ENCODE data around the gene METTL16. TPM values are rescaled to one million over a fixed set of nuclear protein-coding genes. Genes with fewer than 3 reads are reported as not detected.

The METTL16 gene
- total RNA-seq, 1 experiment from 2014 or later, result 28.6 TPM

- Mint-ChIP-seq H3K4me3 (ENCODE audit: low read depth, unreplicated experiment) (no peak overlapping the region), H3K27me3 (ENCODE audit: unreplicated experiment) (no peaks in the 10 kb centered on the region), H3K36me3 (ENCODE audit: insufficient read depth, unreplicated experiment) (peaks cover 45% of the 10 kb centered on the region), H3K4me1 (ENCODE audit: low read depth, unreplicated experiment) (no peaks in the 10 kb centered on the region), H3K9me3 (ENCODE audit: low read depth, unreplicated experiment) (no peaks in the 10 kb centered on the region), H3K27ac (ENCODE audit: unreplicated experiment) (no peak overlapping the region)
- DNase-seq, result no peak
- BruUV-seq (replicated peaks), result no TSS peak
- intact Hi-C loops (cut with micrococcal nuclease; ENCODE audit: unreplicated experiment), result no loop called here
- CTCF ChIA-PET, result no interaction called here
- no peak for TF ChIP-seq CTCF (IDR thresholded peaks at IDR 0.05; ENCODE audit: unreplicated experiment)
Measured at GRCh38 chr17:2379489-2380225, 132.0 kb downstream of the METTL16 start.

- no peak for DNase-seq
Measured at GRCh38 chr17:2378905-2379304, 132.8 kb downstream of the METTL16 start.

GRCh38 chr17:2377659-2378058 is 134.0 kb downstream of the METTL16 start:
- no TSS peak for BruUV-seq (replicated peaks)
- no peak for TF ChIP-seq CTCF (IDR thresholded peaks at IDR 0.05; ENCODE audit: unreplicated experiment)
- H3K9me3 Mint-ChIP-seq (ENCODE audit: low read depth, unreplicated experiment), result no peaks in the 10 kb centered on the region

More at GRCh38 chr17:2378905-2379304, 132.8 kb downstream of the METTL16 start:
- Mint-ChIP-seq H3K27me3 (ENCODE audit: unreplicated experiment) (no peaks in the 10 kb centered on the region), H3K36me3 (ENCODE audit: insufficient read depth, unreplicated experiment) (peaks cover 43% of the 10 kb centered on the region), H3K27ac (ENCODE audit: unreplicated experiment) (no peak overlapping the region), H3K9me3 (ENCODE audit: low read depth, unreplicated experiment) (no peaks in the 10 kb centered on the region), H3K4me3 (ENCODE audit: low read depth, unreplicated experiment) (no peak overlapping the region), H3K4me1 (ENCODE audit: low read depth, unreplicated experiment) (no peaks in the 10 kb centered on the region)
- CTCF ChIA-PET, result no interaction called here
- intact Hi-C loops (cut with micrococcal nuclease; ENCODE audit: unreplicated experiment), result no loop called here
- BruUV-seq (replicated peaks), result no TSS peak
- no peak for TF ChIP-seq CTCF (IDR thresholded peaks at IDR 0.05; ENCODE audit: unreplicated experiment)

GRCh38 chr17:2376107-2376506 is 135.6 kb downstream of the METTL16 start:
- no peak overlapping the region for H3K27ac Mint-ChIP-seq (ENCODE audit: unreplicated experiment)
- H3K9me3 Mint-ChIP-seq (ENCODE audit: low read depth, unreplicated experiment), result no peaks in the 10 kb centered on the region
- H3K27me3 Mint-ChIP-seq (ENCODE audit: unreplicated experiment), result no peaks in the 10 kb centered on the region
- intact Hi-C loops (cut with micrococcal nuclease; ENCODE audit: unreplicated experiment), result no loop called here
- no TSS peak for BruUV-seq (replicated peaks)
- peaks cover 40% of the 10 kb centered on the region for H3K36me3 Mint-ChIP-seq (ENCODE audit: insufficient read depth, unreplicated experiment)
- DNase-seq, result no peak
- H3K4me3 Mint-ChIP-seq (ENCODE audit: low read depth, unreplicated experiment), result no peak overlapping the region
- CTCF ChIA-PET, result no interaction called here
- no peaks in the 10 kb centered on the region for H3K4me1 Mint-ChIP-seq (ENCODE audit: low read depth, unreplicated experiment)
- no peak for TF ChIP-seq CTCF (IDR thresholded peaks at IDR 0.05; ENCODE audit: unreplicated experiment)

More at GRCh38 chr17:2377659-2378058, 134.0 kb downstream of the METTL16 start:
- Mint-ChIP-seq H3K4me3 (ENCODE audit: low read depth, unreplicated experiment) (no peak overlapping the region), H3K27ac (ENCODE audit: unreplicated experiment) (no peak overlapping the region), H3K4me1 (ENCODE audit: low read depth, unreplicated experiment) (no peaks in the 10 kb centered on the region), H3K27me3 (ENCODE audit: unreplicated experiment) (no peaks in the 10 kb centered on the region), H3K36me3 (ENCODE audit: insufficient read depth, unreplicated experiment) (peaks cover 35% of the 10 kb centered on the region)
- intact Hi-C loops (cut with micrococcal nuclease; ENCODE audit: unreplicated experiment), result no loop called here
- DNase-seq, result no peak
- CTCF ChIA-PET, result no interaction called here
